Embryonic facial prominence (tissue), 1 donor: ENCODE data around the gene GTSE1.

Experiments
- DNase-seq: peaks from one replicate; pipeline ENCODE4 v3.0.0-alpha.2; 2016; ENCODE audit errors: extremely low spot score

Gene GTSE1

DNA sequence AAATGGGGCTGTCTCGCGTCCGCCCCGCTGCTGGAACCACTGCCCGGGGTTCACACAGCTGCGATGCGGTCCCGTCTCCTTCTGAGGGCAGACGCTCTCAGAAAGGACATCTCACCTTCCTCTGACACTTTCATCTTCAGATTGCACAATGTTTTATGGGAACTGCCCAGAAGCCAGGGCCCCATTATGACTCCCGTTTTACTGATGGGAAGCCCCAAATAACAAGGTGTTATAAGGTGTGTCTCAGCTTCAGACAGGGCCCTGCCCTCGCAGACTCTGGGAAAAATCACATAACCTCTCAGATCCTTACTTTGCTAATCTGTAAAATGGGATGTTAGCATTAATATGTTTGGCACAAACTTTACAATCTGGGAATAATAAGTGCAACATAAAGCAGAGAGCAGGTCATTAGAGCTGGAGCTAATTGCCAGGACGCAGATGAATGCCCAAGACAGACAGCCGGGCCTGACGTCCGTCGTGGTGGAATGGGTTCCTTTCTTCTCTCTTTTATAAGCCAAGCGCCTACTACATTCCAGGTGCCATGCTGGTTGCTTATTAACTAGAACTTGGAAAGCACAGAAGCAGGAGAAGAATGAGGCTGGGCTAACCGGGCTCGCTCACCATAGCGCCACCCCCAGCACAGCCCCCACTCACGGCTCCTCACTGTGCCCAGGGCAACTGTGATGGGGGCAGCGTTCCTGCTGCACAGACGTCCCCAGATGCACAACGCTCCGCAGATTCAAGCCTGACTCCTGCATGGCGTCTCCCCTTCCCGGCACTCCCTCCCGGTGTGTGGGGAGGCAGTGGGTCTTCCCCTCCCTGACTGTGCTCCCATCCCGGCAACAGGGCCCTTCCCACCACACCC, 82.6 kb downstream of the GTSE1 start:
- DNase-seq, result no peak

DNA sequence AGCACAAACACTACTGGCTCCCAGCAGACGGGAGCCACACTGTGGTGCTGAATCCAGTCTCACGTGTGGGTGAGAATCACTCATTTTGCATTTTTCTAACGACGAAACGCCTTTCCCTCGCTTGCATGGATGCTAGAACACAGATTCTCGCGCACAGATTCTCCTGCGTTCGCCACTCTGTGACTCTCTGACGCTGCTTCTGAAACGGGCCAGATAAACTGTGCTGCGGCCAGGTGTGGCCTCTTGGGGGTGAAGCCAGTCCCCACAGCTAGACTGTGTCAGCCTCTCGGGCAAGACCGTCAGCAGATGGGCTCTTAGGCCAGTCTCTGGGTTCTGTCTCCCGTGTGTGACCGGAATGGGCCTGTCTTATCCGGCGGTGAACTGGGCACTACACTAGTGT, 83.4 kb downstream of the GTSE1 start:
- no peak for DNase-seq
